Colonic mucosa (tissue), 4 donors: Measurements from ENCODE around the gene RNF130. TPM values are rescaled to one million over a fixed set of nuclear protein-coding genes. Genes with fewer than 3 reads are reported as not detected.

Source experiments
- DNase-seq: peaks from one replicate; pipeline ENCODE4 v3.0.0-alpha.2; 2020
- H3K27ac ChIP-seq: fragments of 200-600 bp; one replicate; pipeline ENCODE4 v1.8.0; 2021
- H3K27me3 ChIP-seq: fragments of 200-600 bp; one replicate; pipeline ENCODE4 v1.8.0; 2021
- H3K36me3 ChIP-seq: fragments of 200-600 bp; one replicate; pipeline ENCODE4 v1.8.0; 2021
- H3K4me1 ChIP-seq: fragments of 200-600 bp; one replicate; pipeline ENCODE4 v1.8.0; 2021; ENCODE audit warnings: mild to moderate bottlenecking
- H3K4me3 ChIP-seq: fragments of 200-600 bp; one replicate; pipeline ENCODE4 v1.8.0; 2021
- H3K9ac ChIP-seq, 2 donors: one replicate each; pipeline ENCODE4 v1.7.0; 2013; ENCODE audit warnings: control low read depth in 2 of 2, low read depth in 2 of 2, low read length in 2 of 2
- H3K9me3 ChIP-seq: fragments of 200-600 bp; one replicate; pipeline ENCODE4 v1.8.0; 2021
- CTCF ChIP-seq: fragments of 200-600 bp; IDR thresholded peaks from one replicate; pipeline ENCODE4 v1.8.0; 2022; ENCODE audit warnings: antibody characterized with exemption, mild to moderate bottlenecking
- intact Hi-C: fragments of 100-400 bp; cut with DNase I; formaldehyde crosslinking; loops from one replicate; pipeline ENCODE4 v1.14.1; 2022
- total RNA-seq, 2 donors: library from RNA; stranded (reverse); fragmentation: NEBNext Ultra II Directional in 1 of 2; extraction: Animal tissue kit (Norgen Biotek cat#: 25700) in 1 of 2; gene quantifications; one replicate each; pipeline ENCODE4 v1.2.1, GENCODE V29; 2021
- donor health status: healthy.
- donor health status: DM: no; HTN: no; CAD: no.
- donor health status: DM: no; HTN: no; CAD: no.

RNF130 gene
- total RNA-seq, 2 donors from 2014 or later, result 32.0 to 41.7 TPM

- intact Hi-C loops, result no loop called here
- Histone ChIP-seq H3K27ac (no peak overlapping the region), H3K4me1 (no peaks in the 10 kb centered on the region), H3K4me3 (no peak overlapping the region), H3K9me3 (no peaks in the 10 kb centered on the region), H3K9ac (no peak overlapping the region), H3K27me3 (no peaks in the 10 kb centered on the region), H3K36me3 (no peaks in the 10 kb centered on the region)
- DNase-seq, result no peak
- TF ChIP-seq CTCF, result no peak
Observed at GRCh38 chr5:180035206-180035931, 36.2 kb downstream of the RNF130 start.

- Histone ChIP-seq H3K4me3 (no peak overlapping the region), H3K4me1 (no peaks in the 10 kb centered on the region), H3K27me3 (no peaks in the 10 kb centered on the region), H3K36me3 (no peaks in the 10 kb centered on the region), H3K9me3 (no peaks in the 10 kb centered on the region), H3K9ac (no peak overlapping the region), H3K27ac (no peak overlapping the region)
- intact Hi-C loops, result no loop called here
- no peak for TF ChIP-seq CTCF
- DNase-seq, result no peak
Observed at GRCh38 chr5:180034564-180034963, 37.0 kb downstream of the RNF130 start.

GRCh38 chr5:180027459-180028089 is 44.0 kb downstream of the RNF130 start:
- no peak overlapping the region for H3K27ac ChIP-seq
- TF ChIP-seq CTCF, result no peak
- no peaks in the 10 kb centered on the region for H3K4me1 ChIP-seq
- H3K4me3 ChIP-seq, result no peak overlapping the region
- H3K9ac ChIP-seq, result no peak overlapping the region
- H3K9me3 ChIP-seq, result no peaks in the 10 kb centered on the region
- H3K36me3 ChIP-seq, result no peaks in the 10 kb centered on the region
- intact Hi-C loops, result no loop called here
- DNase-seq, result no peak
- no peaks in the 10 kb centered on the region for H3K27me3 ChIP-seq

- no peaks in the 10 kb centered on the region for H3K4me1 ChIP-seq
- H3K27ac ChIP-seq, result no peak overlapping the region
- intact Hi-C loops, result no loop called here
- no peak overlapping the region for H3K9ac ChIP-seq
- TF ChIP-seq CTCF, result no peak
- H3K36me3 ChIP-seq, result no peaks in the 10 kb centered on the region
- H3K9me3 ChIP-seq, result no peaks in the 10 kb centered on the region
- no peaks in the 10 kb centered on the region for H3K27me3 ChIP-seq
- no peak overlapping the region for H3K4me3 ChIP-seq
- DNase-seq, result no peak
Observed at GRCh38 chr5:180026734-180027458, 44.7 kb downstream of the RNF130 start.

- H3K4me1 ChIP-seq, result no peaks in the 10 kb centered on the region
- intact Hi-C loops, result no loop called here
- no peak overlapping the region for H3K9ac ChIP-seq
- H3K36me3 ChIP-seq, result no peaks in the 10 kb centered on the region
- no peak for DNase-seq
- H3K27ac ChIP-seq, result no peak overlapping the region
- no peaks in the 10 kb centered on the region for H3K9me3 ChIP-seq
- H3K27me3 ChIP-seq, result no peaks in the 10 kb centered on the region
- H3K4me3 ChIP-seq, result no peak overlapping the region
- no peak for TF ChIP-seq CTCF
Observed at GRCh38 chr5:180026320-180026719, 45.2 kb downstream of the RNF130 start.
